Posterior cingulate gyrus (tissue), 11 donors: ENCODE results near the gene GAS2L1.

Experiments
- DNase-seq, 10 donors: peaks; one replicate each; pipeline versions ENCODE4 v3.0.0 to v3.0.0-alpha.2; 2020 to 2021; ENCODE audit warnings: mixed read lengths in 3 of 10
- intact Hi-C: fragments of 100-400 bp; cut with DNase I; formaldehyde crosslinking; loops from one replicate; pipeline ENCODE4 v1.15.1; 2023

Gene GAS2L1

GRCh38 chr22:29316141-29316828 is 9.8 kb downstream of the GAS2L1 start:
- DNase-seq, result peak in 1 of 10 donors; percentile 65
- intact Hi-C loops, result no loop called here

DNA sequence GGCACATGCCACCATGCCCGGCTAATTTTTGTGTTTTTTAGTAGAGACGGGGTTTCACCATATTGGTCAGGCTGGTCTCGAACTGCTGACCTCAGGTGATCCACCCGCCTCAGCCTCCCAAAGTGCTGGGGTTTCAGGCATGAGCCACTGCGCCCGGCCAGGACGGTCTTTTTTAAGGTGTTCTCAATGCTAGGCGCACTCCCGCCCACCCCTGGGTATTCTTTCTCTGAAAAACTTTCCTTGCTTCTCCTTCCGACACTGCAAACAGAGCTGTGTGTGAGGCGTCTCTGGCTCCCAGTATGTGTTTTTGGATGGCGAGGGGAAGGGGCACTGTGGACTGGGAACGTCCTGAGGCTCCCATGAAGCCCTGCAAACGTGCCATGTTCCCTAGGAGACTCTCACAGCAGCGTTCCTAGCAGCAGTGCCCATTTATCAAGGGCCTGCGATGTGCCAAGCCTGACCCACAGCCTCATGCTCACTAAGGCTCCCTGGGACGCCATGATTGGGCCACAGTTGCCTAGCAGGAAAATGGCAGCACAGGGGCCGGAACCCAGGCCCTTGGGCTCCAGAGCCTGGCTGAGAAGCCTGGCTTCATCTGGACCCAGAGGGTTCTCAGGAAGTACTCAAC is 11.5 kb downstream of the GAS2L1 start:
- peak in 1 of 10 donors; percentile 55 for DNase-seq
- intact Hi-C loops, result no loop called here

DNA sequence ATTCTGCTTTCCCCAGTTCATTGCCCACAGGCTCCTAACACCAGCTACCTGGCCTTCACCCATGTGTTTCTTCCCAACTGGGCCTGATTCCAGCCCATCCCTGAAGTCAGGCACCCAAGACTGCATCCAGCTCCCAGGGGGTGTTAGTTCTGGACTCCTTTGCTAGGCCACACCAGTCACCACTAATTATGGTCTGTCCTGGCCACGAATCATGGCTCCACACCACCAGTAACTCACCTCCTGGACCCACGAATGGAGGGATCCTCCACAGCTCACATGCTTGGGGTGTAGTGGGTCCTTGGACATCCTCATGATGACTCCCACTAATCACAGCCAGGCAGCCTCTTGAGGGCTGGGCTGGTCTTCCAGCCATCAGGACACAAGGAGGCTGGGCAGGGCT is 12.6 kb downstream of the GAS2L1 start:
- intact Hi-C loops, result no loop called here
- no peak for DNase-seq

DNA sequence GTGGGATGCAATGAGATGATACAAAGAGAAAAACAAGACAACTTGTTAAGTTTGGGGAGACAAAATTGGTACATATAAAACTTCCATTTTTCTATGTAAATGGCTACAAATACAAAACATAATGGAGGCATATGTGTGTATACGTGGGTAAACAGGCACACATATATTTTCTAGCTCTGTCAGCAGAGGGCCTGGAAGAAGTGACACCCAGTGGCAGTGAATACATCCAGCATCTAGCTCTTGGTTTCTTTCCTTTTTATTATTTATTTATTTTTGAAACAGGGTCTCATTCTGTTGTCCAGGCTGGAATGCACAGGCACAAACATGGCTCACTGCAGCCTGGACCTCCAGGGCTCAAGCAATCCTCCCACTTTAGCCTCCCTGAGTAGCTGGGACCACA is 14.1 kb downstream of the GAS2L1 start:
- DNase-seq, result no peak
- intact Hi-C loops, result no loop called here

- intact Hi-C loops, result no loop called here
- DNase-seq, result no peak
These were observed 17.2 kb downstream of the GAS2L1 start for GRCh38 chr22:29323641-29324040.

- intact Hi-C loops, result no loop called here
- DNase-seq, result peak in 1 of 10 donors; percentile 84
These were observed 18.9 kb downstream of the GAS2L1 start for GRCh38 chr22:29325356-29325755.

DNA sequence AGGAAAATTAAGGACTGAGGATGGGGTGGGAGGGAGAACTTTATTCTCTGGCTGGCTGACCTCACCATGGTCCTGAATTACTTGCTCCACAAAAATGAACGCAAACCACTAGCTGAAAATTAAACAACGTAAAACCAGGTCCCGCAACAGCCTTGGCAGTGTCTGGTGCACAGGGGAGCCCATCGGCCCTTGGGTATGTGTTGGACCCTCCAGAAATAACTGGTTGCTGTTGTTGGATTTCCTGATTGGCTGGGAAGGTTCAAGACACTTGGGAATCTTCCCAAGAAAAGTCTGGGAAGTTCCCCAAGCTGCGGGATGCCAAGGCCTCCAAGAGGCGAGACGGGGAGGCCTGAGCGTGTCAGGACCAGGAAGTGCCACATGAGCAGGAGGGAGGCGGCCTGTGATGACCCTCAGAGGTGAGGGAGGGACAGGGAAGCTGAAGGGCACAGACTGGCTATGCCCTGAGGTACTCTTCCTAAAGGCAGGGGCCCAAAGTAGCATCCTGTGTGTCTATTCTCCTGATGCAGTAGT is 19.4 kb downstream of the GAS2L1 start:
- intact Hi-C loops, result no loop called here
- DNase-seq, result peak in 1 of 10 donors; percentile 65

DNA sequence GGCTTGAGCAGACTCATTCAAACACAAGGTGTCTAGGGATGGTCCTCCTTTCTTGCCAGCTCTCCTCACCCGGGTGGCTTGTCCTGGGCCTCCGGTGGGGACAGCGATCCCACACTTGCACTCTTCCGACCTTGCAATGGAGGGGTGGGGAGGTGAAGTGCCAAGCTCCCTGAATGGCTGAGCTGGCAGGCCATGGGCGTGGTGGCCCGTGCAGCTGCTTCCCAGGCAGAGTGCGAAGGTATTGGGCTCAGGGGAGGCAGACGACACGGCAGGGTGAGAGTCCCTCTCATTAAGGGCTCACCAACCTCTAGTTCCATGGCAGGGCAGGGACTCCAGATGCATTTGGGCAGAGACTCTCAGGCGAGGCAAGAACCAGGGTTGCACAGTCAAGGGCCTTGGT is 20.0 kb downstream of the GAS2L1 start:
- DNase-seq, result peak in 1 of 10 donors; percentile 71
- intact Hi-C loops, result no loop called here

- intact Hi-C loops, result no loop called here
- peak in 1 of 10 donors; percentile 72 for DNase-seq
These were observed 20.8 kb downstream of the GAS2L1 start for GRCh38 chr22:29327089-29327764.

DNA sequence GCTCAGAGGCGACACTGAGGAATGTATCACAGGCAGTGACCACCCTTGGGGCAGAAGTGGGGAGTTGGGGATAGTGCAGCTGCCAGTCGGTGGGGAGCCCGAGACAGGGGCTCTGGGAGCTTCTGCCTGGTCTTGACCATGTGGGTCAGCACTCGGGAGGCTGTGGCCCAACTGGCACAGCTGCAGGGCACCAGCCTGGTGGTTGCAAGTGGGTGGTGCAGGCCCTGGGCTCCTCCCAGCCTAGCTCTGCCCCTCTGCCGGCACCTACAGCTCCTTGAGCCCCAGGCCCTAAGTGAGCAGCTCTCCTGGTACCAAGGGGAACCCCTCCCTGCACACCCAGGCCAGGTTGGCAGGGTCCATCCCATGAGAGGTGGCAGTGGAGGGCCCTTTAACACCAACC is 21.6 kb downstream of the GAS2L1 start:
- intact Hi-C loops, result no loop called here
- peak in 1 of 10 donors; percentile 82 for DNase-seq

DNA sequence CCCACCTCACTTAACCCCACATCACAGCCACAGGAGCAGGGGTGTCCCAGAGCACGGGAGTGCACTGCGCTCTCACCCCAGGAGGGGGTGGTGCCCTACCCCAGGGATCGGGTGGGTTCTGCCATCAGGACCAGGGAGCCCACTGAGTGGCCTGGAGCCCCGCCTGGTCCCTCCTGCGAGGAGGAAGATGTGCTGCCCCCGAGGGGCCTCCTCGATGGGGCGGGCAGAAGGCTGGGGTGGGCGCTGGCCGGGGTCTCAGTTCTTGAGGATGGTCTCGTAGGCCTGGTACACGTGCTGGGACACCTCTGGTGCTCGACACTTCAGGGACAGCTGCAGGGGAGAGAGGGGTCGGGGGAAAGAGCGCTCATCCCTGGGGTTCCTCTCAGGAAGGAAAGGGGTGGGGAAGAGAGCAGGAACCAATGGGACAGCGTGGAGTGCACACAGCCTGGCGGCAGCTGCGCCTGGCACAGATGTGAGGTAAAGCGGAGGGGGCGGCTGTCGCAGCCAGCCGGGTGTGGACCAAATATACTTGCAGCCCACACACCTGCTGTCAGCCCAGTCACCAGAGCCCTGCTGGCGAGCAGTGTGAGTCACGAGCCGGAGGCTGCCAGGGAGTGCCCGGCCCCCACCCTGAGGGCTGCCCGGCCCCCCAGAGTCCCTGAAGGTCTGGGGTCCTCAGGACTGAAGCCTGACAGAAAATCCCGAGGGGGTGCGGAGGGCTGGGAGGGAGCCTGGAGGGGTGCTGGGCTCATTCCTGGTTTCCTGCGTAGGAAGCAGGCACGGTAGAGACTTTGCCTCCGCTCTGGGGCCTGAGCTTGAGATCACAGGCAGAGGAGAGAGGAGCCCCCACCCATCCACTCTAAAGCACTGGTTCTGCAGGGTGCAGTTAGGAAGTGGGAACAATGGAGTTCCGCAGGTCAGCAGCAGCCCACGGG is 22.4 kb downstream of the GAS2L1 start:
- intact Hi-C loops, result no loop called here
- peak in 8 of 10 donors; percentile 67 to 96 (median 78) for DNase-seq

- intact Hi-C loops, result no loop called here
- no peak for DNase-seq
These were observed 23.1 kb downstream of the GAS2L1 start for GRCh38 chr22:29329581-29329980.

DNA sequence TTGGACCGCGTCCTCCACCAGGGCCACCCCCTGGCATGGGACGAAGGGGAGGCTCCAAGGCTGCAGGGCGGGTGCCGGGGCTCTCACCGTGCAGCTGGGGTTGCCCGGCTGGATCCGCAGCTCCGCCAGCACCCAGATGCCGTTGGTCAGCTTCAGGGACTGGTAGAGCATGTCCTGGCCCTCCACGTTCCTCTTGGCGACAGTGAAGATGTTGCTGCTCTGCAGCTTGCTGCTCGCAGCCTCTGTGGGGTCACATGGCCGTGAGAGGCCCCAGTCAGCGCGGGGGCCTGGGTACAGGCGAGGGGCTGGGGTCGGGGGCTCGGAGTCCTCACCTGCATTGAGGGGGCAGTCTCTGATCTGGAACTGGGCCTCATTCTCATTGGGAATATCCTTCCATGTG is 23.8 kb downstream of the GAS2L1 start:
- DNase-seq, result no peak
- intact Hi-C loops, result no loop called here

GRCh38 chr22:29330753-29331152 is 24.3 kb downstream of the GAS2L1 start:
- intact Hi-C loops, result no loop called here
- DNase-seq, result peak in 1 of 10 donors; percentile 76

DNA sequence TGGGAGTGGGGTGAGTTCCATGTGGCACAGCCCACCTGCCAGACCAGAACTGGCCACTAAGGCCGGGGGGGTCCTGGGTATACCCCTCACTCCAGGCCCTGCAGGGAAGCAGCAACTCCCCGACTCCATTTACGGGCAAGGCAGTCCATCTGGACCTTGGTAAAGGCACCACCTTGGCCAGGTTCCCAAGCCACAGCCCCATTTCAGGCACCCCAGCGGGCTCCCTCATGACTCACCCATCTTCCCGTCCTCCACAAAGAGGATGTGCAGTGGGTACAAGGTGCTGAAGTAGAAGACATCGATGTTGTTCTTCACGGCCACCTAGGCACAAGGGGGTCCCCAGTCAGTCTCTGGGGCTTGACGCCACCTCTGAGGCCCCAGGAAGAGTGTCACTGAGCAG is 24.8 kb downstream of the GAS2L1 start:
- DNase-seq, result no peak
- intact Hi-C loops, result no loop called here

GRCh38 chr22:29331658-29332300 is 25.3 kb downstream of the GAS2L1 start:
- DNase-seq, result no peak
- intact Hi-C loops, result no loop called here

GRCh38 chr22:29332886-29333496 is 26.5 kb downstream of the GAS2L1 start:
- intact Hi-C loops, result no loop called here
- no peak for DNase-seq

GRCh38 chr22:29334148-29334547 is 27.7 kb downstream of the GAS2L1 start:
- intact Hi-C loops, result no loop called here
- DNase-seq, result no peak

DNA sequence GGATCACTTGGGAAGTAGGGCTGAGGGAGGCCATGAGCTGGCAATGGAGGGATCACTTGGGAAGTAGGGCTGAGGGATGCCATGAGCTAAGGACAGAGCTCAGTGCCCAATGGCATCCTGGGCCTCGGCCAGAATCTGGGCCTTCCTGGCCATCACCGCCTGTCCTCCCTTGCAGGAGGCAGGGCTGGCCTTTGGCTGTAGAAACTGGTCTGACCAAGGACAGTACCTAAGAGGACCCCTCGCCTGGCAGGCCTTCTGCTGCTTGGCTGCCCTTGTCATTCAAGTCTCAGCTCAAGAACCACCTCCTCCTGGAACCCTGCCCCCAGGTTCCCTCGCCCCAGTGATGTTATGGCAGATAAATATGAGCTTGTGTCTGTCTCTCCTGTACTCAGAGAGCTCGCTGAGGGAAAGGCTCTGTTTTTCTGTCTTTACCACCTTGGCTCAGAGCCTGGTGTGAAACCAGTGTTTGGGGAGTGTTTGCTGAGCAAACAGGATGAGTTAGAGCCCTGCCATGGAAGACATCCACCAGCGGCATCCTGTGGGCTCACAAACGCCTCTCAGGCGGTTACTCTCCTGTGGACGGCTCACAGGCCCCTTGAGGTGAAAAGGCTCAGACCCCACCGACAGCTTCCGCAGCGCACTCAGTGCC is 28.4 kb downstream of the GAS2L1 start:
- no peak for DNase-seq
- intact Hi-C loops, result no loop called here
